NK-92 (cell line): ENCODE results near the gene GSTO2.

ENCODE experiments used
- DNase-seq: peaks from one replicate; lab custom pipeline; 2025; ENCODE audit not compliant: unreplicated experiment; lab: John Stamatoyannopoulos, UW

Gene GSTO2

GRCh38 chr10:104253606-104254410, 15.2 kb upstream of the GSTO2 start:
- no peak for DNase-seq

GRCh38 chr10:104254493-104255310, 14.3 kb upstream of the GSTO2 start, which contains the start of gene GSTO1:
Gene GSTO1, plus strand, starts transcription at chr10:104254892. Its CDS starts 37 bp downstream, at chr10:104254929.
- DNase-seq = no peak

GRCh38 chr10:104255311-104255981, 13.5 kb upstream of the GSTO2 start:
- no peak for DNase-seq

GRCh38 chr10:104256335-104256961, 12.5 kb upstream of the GSTO2 start:
- no peak for DNase-seq

GRCh38 chr10:104257235-104257634, 11.7 kb upstream of the GSTO2 start:
- DNase-seq = no peak

GRCh38 chr10:104258209-104258608, 10.8 kb upstream of the GSTO2 start:
- no peak for DNase-seq

GRCh38 chr10:104259456-104259855, 9.5 kb upstream of the GSTO2 start:
- no peak for DNase-seq

- no peak for DNase-seq
These were observed 8.8 kb upstream of the GSTO2 start for GRCh38 chr10:104259999-104260774.

- DNase-seq = no peak
These were observed 8.2 kb upstream of the GSTO2 start for GRCh38 chr10:104260775-104261115.

GRCh38 chr10:104262055-104262454, 6.9 kb upstream of the GSTO2 start:
- no peak for DNase-seq

- DNase-seq = no peak
These were observed 4.2 kb upstream of the GSTO2 start for GRCh38 chr10:104264783-104265182.

- no peak for DNase-seq
These were observed 1.1 kb upstream of the GSTO2 start for GRCh38 chr10:104267721-104268404.

- DNase-seq = no peak
These were observed 625 bp upstream of the GSTO2 start for GRCh38 chr10:104268405-104268712.

GRCh38 chr10:104273286-104273685, 4.3 kb downstream of the GSTO2 start:
- DNase-seq = no peak

- DNase-seq = no peak
These were observed 5.1 kb downstream of the GSTO2 start for GRCh38 chr10:104273899-104274575.

GRCh38 chr10:104274762-104275721, 6.1 kb downstream of the GSTO2 start:
- DNase-seq = no peak

GRCh38 chr10:104276192-104276591, 7.2 kb downstream of the GSTO2 start:
- DNase-seq = no peak

GRCh38 chr10:104277785-104278184, 8.8 kb downstream of the GSTO2 start:
- DNase-seq = no peak
